ENCODE results near the gene TNC. TPM values are rescaled to one million over a fixed set of nuclear protein-coding genes. Genes with fewer than 3 reads are reported as not detected.

Gene TNC
- polyA plus RNA-seq, 3 donors, result 0.02 TPM; not detected in 2

- no peak for TF ChIP-seq CTCF (IDR thresholded peaks at IDR 0.05)
- no peaks in the 10 kb centered on the region for H3K36me3 Mint-ChIP-seq
- H3K27me3 Mint-ChIP-seq (ENCODE audit: low read depth in 3 of 3), result peaks cover 0 to 5% (median 0%) of the 10 kb centered on the region in 3 donors
These were observed 92.9 kb downstream of the TNC start for GRCh38 chr9:115024925-115025535.

GRCh38 chr9:115022760-115023434, 95.1 kb downstream of the TNC start:
- intact Hi-C loops (cut with micrococcal nuclease), result no loop called here
- Mint-ChIP-seq H3K4me3 (no peak overlapping the region), H3K36me3 (no peaks in the 10 kb centered on the region), H3K9me3 (peaks cover 0 to 3% (median 0%) of the 10 kb centered on the region in 7 donors), H3K4me1 (no peaks in the 10 kb centered on the region), H3K27ac (no peak overlapping the region), H3K27me3 (ENCODE audit: low read depth in 3 of 3) (peaks cover 0 to 5% (median 0%) of the 10 kb centered on the region in 3 donors)
- 100% methylated on average over 3 of the region's 6 CpGs for WGBS (ENCODE audit: insufficient coverage)
- Histone ChIP-seq H3K9ac (ENCODE audit: insufficient read depth, low read length, poor library complexity, severe bottlenecking) (no peak overlapping the region), H3K9me3 (replicated peaks in 1 of 2; ENCODE audit: control insufficient read depth in 1 of 2, insufficient read depth in 1 of 2, low read length in 2 of 2) (no peaks in the 10 kb centered on the region), H3K4me2 (replicated peaks; ENCODE audit: extremely low read depth, low read length, poor library complexity, severe bottlenecking) (no peak overlapping the region), H3K4me1 (ENCODE audit: control insufficient read depth in 1 of 2, insufficient read depth in 2 of 2, low read length in 2 of 2) (no peaks in the 10 kb centered on the region), H3K27ac (ENCODE audit: low read depth in 1 of 2, low read length in 2 of 2) (no peak overlapping the region), H3K36me3 (replicated peaks in 1 of 2; ENCODE audit: control insufficient read depth in 1 of 2, insufficient read depth in 2 of 2, low read length in 2 of 2) (no peaks in the 10 kb centered on the region), H3K79me2 (ENCODE audit: insufficient read depth, low read length) (no peaks in the 10 kb centered on the region), H2AFZ (ENCODE audit: insufficient read depth, low read depth, low read length, poor library complexity, severe bottlenecking) (no peak overlapping the region), H3K27me3 (ENCODE audit: control insufficient read depth in 2 of 2, insufficient read depth in 2 of 2, low read length in 2 of 2) (no peaks in the 10 kb centered on the region), H3K4me3 (replicated peaks in 1 of 3; ENCODE audit: low read depth in 2 of 3, low read length in 3 of 3) (no peak overlapping the region), H4K20me1 (ENCODE audit: insufficient read depth, low read length) (no peaks in the 10 kb centered on the region)
- TF ChIP-seq CTCF (IDR thresholded peaks at IDR 0.05), result no peak
- DNase-seq, result no peak

More at GRCh38 chr9:115024925-115025535, 92.9 kb downstream of the TNC start:
- intact Hi-C loops (cut with micrococcal nuclease), result no loop called here
- H3K27ac ChIP-seq (ENCODE audit: low read depth in 1 of 2, low read length in 2 of 2), result no peak overlapping the region
- H3K27ac Mint-ChIP-seq, result no peak overlapping the region
- no peaks in the 10 kb centered on the region for H3K36me3 ChIP-seq (replicated peaks in 1 of 2; ENCODE audit: control insufficient read depth in 1 of 2, insufficient read depth in 2 of 2, low read length in 2 of 2)
- no peaks in the 10 kb centered on the region for H3K9me3 ChIP-seq (replicated peaks in 1 of 2; ENCODE audit: control insufficient read depth in 1 of 2, insufficient read depth in 1 of 2, low read length in 2 of 2)
- DNase-seq, result no peak
- no peak overlapping the region for H3K9ac ChIP-seq (ENCODE audit: insufficient read depth, low read length, poor library complexity, severe bottlenecking)
- H3K4me2 ChIP-seq (replicated peaks; ENCODE audit: extremely low read depth, low read length, poor library complexity, severe bottlenecking), result no peak overlapping the region
- peaks cover 0 to 2% of the 10 kb centered on the region in 2 donors for H3K27me3 ChIP-seq (ENCODE audit: control insufficient read depth in 2 of 2, insufficient read depth in 2 of 2, low read length in 2 of 2)
- H3K4me3 Mint-ChIP-seq, result no peak overlapping the region
- no peaks in the 10 kb centered on the region for H3K79me2 ChIP-seq (ENCODE audit: insufficient read depth, low read length)
- no peaks in the 10 kb centered on the region for H3K4me1 ChIP-seq (ENCODE audit: control insufficient read depth in 1 of 2, insufficient read depth in 2 of 2, low read length in 2 of 2)
- H3K4me3 ChIP-seq (replicated peaks in 1 of 3; ENCODE audit: low read depth in 2 of 3, low read length in 3 of 3), result no peak overlapping the region
- H3K9me3 Mint-ChIP-seq, result peaks cover 0 to 3% (median 0%) of the 10 kb centered on the region in 7 donors
- 96% methylated on average over 4 of the region's 5 CpGs for WGBS (ENCODE audit: insufficient coverage)
- H4K20me1 ChIP-seq (ENCODE audit: insufficient read depth, low read length), result no peaks in the 10 kb centered on the region
- no peaks in the 10 kb centered on the region for H3K4me1 Mint-ChIP-seq
- no peak overlapping the region for H2AFZ ChIP-seq (ENCODE audit: insufficient read depth, low read depth, low read length, poor library complexity, severe bottlenecking)
